H1 (cell line): ENCODE results near the gene B3GALNT1. TPM values are rescaled to one million over a fixed set of nuclear protein-coding genes. Genes with fewer than 3 reads are reported as not detected.

Source experiments
- CTCF ChIA-PET: fragments of 300-600 bp; sonication (Branson Sonifier 250); formaldehyde crosslinking; loops from one replicate; lab custom pipeline; 2021; ENCODE audit not compliant: partially characterized antibody; lab: Charles Lee
- POLR2A ChIA-PET: fragments of 300-600 bp; sonication (Branson Sonifier 250); formaldehyde crosslinking; loops from one replicate; lab custom pipeline; 2021; ENCODE audit warnings: inconsistent platforms; ENCODE audit not compliant: partially characterized antibody; lab: Charles Lee
- DNase-seq, 2 experiments: peaks; one replicate each; pipeline versions ENCODE4 v3.0.0 to v3.0.0-alpha.2; 2010 to 2022; ENCODE audit warnings: low spot score in 2 of 2, low read depth in 1 of 2, mixed read lengths in 1 of 2
- FAIRE-seq: peaks from 2 replicates; lab custom pipeline; 2011; peaks lifted over from hg19 to GRCh38; lab: Jason Lieb, UNC
- H2AFZ ChIP-seq: 2 replicates; pipeline ENCODE4 v1.8.1; 2012; ENCODE audit warnings: low read length, inconsistent platforms
- H2AK5ac ChIP-seq: 2 replicates; pipeline ENCODE4 v1.6.1; 2013; ENCODE audit warnings: low read depth, low read length
- H2BK120ac ChIP-seq: replicated peaks from 2 replicates; pipeline ENCODE3; 2013; ENCODE audit warnings: low read depth, low read length, inconsistent platforms
- H2BK12ac ChIP-seq: 2 replicates; pipeline ENCODE4 v1.6.1; 2013; ENCODE audit warnings: low read depth, low read length
- H2BK15ac ChIP-seq: 2 replicates; pipeline ENCODE4 v1.6.1; 2013; ENCODE audit warnings: low read length
- H2BK20ac ChIP-seq: 2 replicates; pipeline ENCODE4 v1.6.1; 2013; ENCODE audit warnings: low read length
- H2BK5ac ChIP-seq: 2 replicates; pipeline ENCODE4 v1.6.1; 2013; ENCODE audit warnings: low read depth, low read length
- H3K14ac ChIP-seq: 2 replicates; pipeline ENCODE4 v1.6.1; 2013; ENCODE audit warnings: inconsistent platforms; ENCODE audit not compliant: insufficient read length
- H3K18ac ChIP-seq: 2 replicates; pipeline ENCODE4 v1.6.1; 2013; ENCODE audit warnings: low read length; ENCODE audit errors: extremely low read depth
- H3K23ac ChIP-seq: 2 replicates; pipeline ENCODE4 v1.6.1; 2013; ENCODE audit warnings: inconsistent platforms; ENCODE audit not compliant: insufficient read length
- H3K23me2 ChIP-seq: 2 replicates; pipeline ENCODE4 v1.6.1; 2013; ENCODE audit warnings: low read depth, low read length
- H3K27ac ChIP-seq: 2 replicates; pipeline ENCODE4 v1.6.1; 2011; ENCODE audit warnings: low read depth, low read length, inconsistent platforms
- H3K27me3 ChIP-seq, 4 experiments: replicated peaks in 1 of 4; 1 replicate in 1 of 4; 2 replicates in 3 of 4; pipeline versions ENCODE4 v1.6.1 to v1.8.1; 2011 to 2013; ENCODE audit warnings: low read length in 3 of 4, mild to moderate bottlenecking in 3 of 4, inconsistent platforms in 2 of 4, mixed read lengths in 2 of 4, moderate library complexity in 1 of 4; ENCODE audit not compliant: control insufficient read depth in 3 of 4, insufficient read depth in 3 of 4; ENCODE audit errors: extremely low read depth in 1 of 4
- H3K36me3 ChIP-seq, 4 experiments: 2 replicates each; pipeline versions ENCODE4 v1.6.1 to v1.8.1; 2011 to 2013; ENCODE audit warnings: mild to moderate bottlenecking in 4 of 4, low read length in 3 of 4, moderate library complexity in 2 of 4, control low read depth in 1 of 4, inconsistent platforms in 1 of 4; ENCODE audit not compliant: insufficient read depth in 4 of 4, control insufficient read depth in 2 of 4
- H3K4ac ChIP-seq: replicated peaks from 2 replicates; pipeline ENCODE3; 2013; ENCODE audit warnings: low read length, low read depth, mixed read lengths, inconsistent platforms; ENCODE audit not compliant: insufficient read length
- H3K4me1 ChIP-seq, 4 experiments: replicated peaks in 1 of 4; 1 replicate in 1 of 4; 2 replicates in 3 of 4; pipeline versions ENCODE4 v1.6.1 to v1.8.1; 2011 to 2013; ENCODE audit warnings: low read length in 3 of 4, inconsistent platforms in 2 of 4, mixed read lengths in 1 of 4; ENCODE audit not compliant: insufficient read depth in 4 of 4, control insufficient read depth in 3 of 4
- H3K4me2 ChIP-seq, 2 experiments: 2 replicates each; pipeline versions ENCODE4 v1.6.1 to v1.8.1; 2011 to 2013; ENCODE audit warnings: low read depth in 2 of 2, low read length in 2 of 2, control low read depth in 1 of 2, inconsistent platforms in 1 of 2, mild to moderate bottlenecking in 1 of 2; ENCODE audit not compliant: insufficient read depth in 1 of 2
- H3K4me3 ChIP-seq, 4 experiments: fragments of 200-600, 300-600 bp in 1 of 4; sonication (generic), shearing (Covaris generic), sonication (Bioruptor Twin) in 1 of 4; 2 replicates each; pipeline versions ENCODE4 v1.5.1 to v1.8.1; 2011 to 2016; ENCODE audit warnings: low read length in 4 of 4, low read depth in 3 of 4, control low read depth in 2 of 4, inconsistent platforms in 2 of 4, mild to moderate bottlenecking in 2 of 4, mixed read lengths in 1 of 4, moderate library complexity in 1 of 4; ENCODE audit not compliant: insufficient read depth in 2 of 4; ENCODE audit errors: extremely low read depth in 1 of 4
- H3K56ac ChIP-seq: replicated peaks from 2 replicates; pipeline ENCODE3; 2013; ENCODE audit warnings: low read depth, mild to moderate bottlenecking, mixed read lengths, low read length, inconsistent platforms; ENCODE audit not compliant: insufficient read length
- H3K79me1 ChIP-seq: 2 replicates; pipeline ENCODE4 v1.6.1; 2013; ENCODE audit warnings: low read depth, low read length, control low read depth
- H3K79me2 ChIP-seq, 2 experiments: 2 replicates each; pipeline versions ENCODE4 v1.6.1 to v1.8.1; 2012 to 2013; ENCODE audit warnings: low read length in 2 of 2, mild to moderate bottlenecking in 2 of 2, inconsistent platforms in 1 of 2; ENCODE audit not compliant: insufficient read depth in 2 of 2, control insufficient read depth in 1 of 2
- H3K9ac ChIP-seq, 4 experiments: replicated peaks in 1 of 4; 1 replicate in 1 of 4; 2 replicates in 3 of 4; pipeline versions ENCODE4 v1.6.1 to v1.8.1; 2011 to 2013; ENCODE audit warnings: low read depth in 3 of 4, low read length in 3 of 4, control low read depth in 2 of 4, mild to moderate bottlenecking in 2 of 4, moderate library complexity in 2 of 4, inconsistent platforms in 1 of 4; ENCODE audit errors: extremely low read depth in 1 of 4
- H3K9me3 ChIP-seq, 2 experiments: 2 replicates each; pipeline versions ENCODE4 v1.6.1 to v1.8.1; 2012 to 2013; ENCODE audit warnings: mild to moderate bottlenecking in 2 of 2, moderate library complexity in 2 of 2, control low read depth in 1 of 2, inconsistent platforms in 1 of 2, low read depth in 1 of 2, low read length in 1 of 2, mixed read lengths in 1 of 2; ENCODE audit not compliant: insufficient read depth in 2 of 2
- H4K20me1 ChIP-seq, 2 experiments: replicated peaks in 1 of 2; 2 replicates each; pipeline versions ENCODE3 to v1.8.1; 2011 to 2013; ENCODE audit warnings: inconsistent platforms in 2 of 2, low read length in 2 of 2, mild to moderate bottlenecking in 1 of 2; ENCODE audit not compliant: insufficient read depth in 2 of 2, control insufficient read depth in 1 of 2
- H4K5ac ChIP-seq: 2 replicates; pipeline ENCODE4 v1.6.1; 2013; ENCODE audit warnings: low read length, low read depth, mixed read lengths, inconsistent platforms; ENCODE audit not compliant: insufficient read length
- H4K8ac ChIP-seq: 2 replicates; pipeline ENCODE4 v1.8.0; 2013; ENCODE audit warnings: mild to moderate bottlenecking, moderate library complexity, low read length, inconsistent platforms; ENCODE audit not compliant: insufficient read depth; ENCODE audit errors: extremely low read depth
- H4K91ac ChIP-seq: replicated peaks from 2 replicates; pipeline ENCODE3; 2013; ENCODE audit warnings: low read length, mixed read lengths, inconsistent platforms; ENCODE audit not compliant: insufficient read length
- CEBPB ChIP-seq: IDR thresholded peaks from 2 replicates; pipeline ENCODE4 v1.6.1; 2012; ENCODE audit warnings: low read depth, low read length
- EZH2 ChIP-seq: fragments of 200-600 bp; sonication (generic); IDR thresholded peaks from 2 replicates; pipeline ENCODE4 v1.7.1; 2012; ENCODE audit warnings: low read depth, mild to moderate bottlenecking, moderate library complexity, low read length, inconsistent platforms; ENCODE audit not compliant: severe bottlenecking
- POU5F1 ChIP-seq: IDR thresholded peaks from 2 replicates; pipeline ENCODE4 v1.6.1; 2011; ENCODE audit warnings: low read depth, mild to moderate bottlenecking, low read length, moderate library complexity
- WGBS, 2 experiments: shearing (Covaris generic) in 1 of 2; methylation state at CpG; one replicate each; pipeline versions ENCODE4 v1.1.6 to v1.1.7; 2013 to 2015; ENCODE audit warnings: low lambda C conversion rate in 2 of 2, mixed read lengths in 2 of 2, inconsistent platforms in 1 of 2, low coverage in 1 of 2, missing lambda C conversion rate in 1 of 2; ENCODE audit not compliant: insufficient replicate concordance in 2 of 2, insufficient coverage in 1 of 2, insufficient read length in 1 of 2; ENCODE audit errors: extremely low coverage in 1 of 2, missing lambda C conversion rate in 1 of 2; 5-methylcytosine and 5-hydroxymethylcytosine counted together
- polyA plus RNA-seq, 7 experiments: library from polyadenylated mRNA; depleted of rRNA in 3 of 7; stranded (reverse) in 5 of 7; unstranded in 2 of 7; fragments of >200 nt in 5 of 7; fragments of 200-250 nt in 2 of 7; gene quantifications; 1 replicate in 5 of 7; 2 replicates in 1 of 7; 4 replicates in 1 of 7; pipeline versions ENCODE4 v1.2.1 to v1.2.3, GENCODE V29; 2011 to 2013; ENCODE audit warnings: missing spikeins in 2 of 7, mixed read lengths in 2 of 7
- total RNA-seq: library from RNA; stranded (reverse); fragmentation: NEBNext Ultra II Directional; extraction: Animal tissue kit (Norgen Biotek cat#: 25700); gene quantifications from 2 replicates; pipeline ENCODE4 v1.2.1, GENCODE V29; 2021

B3GALNT1 gene
- total and polyA plus RNA-seq, 2 of the 8 experiments (the other 6 are each of a cell fraction or from before 2014, with no cell fraction given) = 5.0 to 8.1 TPM

- H2BK20ac ChIP-seq = no peak overlapping the region
- no peak overlapping the region for H2BK12ac ChIP-seq
- H4K8ac ChIP-seq = no peak overlapping the region; the same call in 1 of the 2 replicates
- no peak overlapping the region for H4K91ac ChIP-seq
- H3K4ac ChIP-seq = no peak overlapping the region
- no peaks in the 10 kb centered on the region; a peak in 1 of 8 replicates for H3K36me3 ChIP-seq
- no peaks in the 10 kb centered on the region for H3K79me2 ChIP-seq
- no peak overlapping the region for H2AFZ ChIP-seq
- H3K18ac ChIP-seq = no peak overlapping the region
- H2AK5ac ChIP-seq = no peak overlapping the region
- no peak overlapping the region for H3K56ac ChIP-seq
- no peaks in the 10 kb centered on the region for H3K23me2 ChIP-seq
- peaks cover 0 to 4% (median 0%) of the 10 kb centered on the region in 4 experiments; a peak in 1 of 7 replicates for H3K4me1 ChIP-seq
- no peak overlapping the region for H3K14ac ChIP-seq
- TF ChIP-seq POU5F1 (no peak), EZH2 (no peak), CEBPB (0 out of 2 replicates have a peak, but pooled peaks have one; percentile 20)
- ChIA-PET CTCF (interaction anchor here (0.8 to 2.2 kb wide), 5 partner anchors 17 to 204 kb away, joined by 3 to 6 read pairs (median 4); no protein-coding TSS in a partner anchor), POLR2A (no interaction called here)
- H3K23ac ChIP-seq = no peak overlapping the region
- no peaks in the 10 kb centered on the region for H4K20me1 ChIP-seq
- H4K5ac ChIP-seq = no peak overlapping the region
- no peaks in the 10 kb centered on the region for H3K9me3 ChIP-seq
- H2BK5ac ChIP-seq = no peak overlapping the region
- DNase-seq = no peak
- H2BK120ac ChIP-seq = no peak overlapping the region
- no peak overlapping the region for H3K4me3 ChIP-seq
- H3K9ac ChIP-seq = no peak overlapping the region
- no peaks in the 10 kb centered on the region for H3K27me3 ChIP-seq
- no peak overlapping the region for H2BK15ac ChIP-seq
- no peak overlapping the region for H3K27ac ChIP-seq
- FAIRE-seq = no peak
- WGBS, 2 experiments = 93% methylated on average over 9 of the region's 9 CpGs; no CpG with 5 or more reads in 1 of the 2 experiments
- no peak overlapping the region for H3K4me2 ChIP-seq
- no peaks in the 10 kb centered on the region for H3K79me1 ChIP-seq
Measured at GRCh38 chr3:161070252-161070930, 34.8 kb downstream of the B3GALNT1 start.
